CD8-positive, alpha-beta memory T cell (primary cell): ENCODE measurements around the gene TMEM109. TPM values are rescaled to one million over a fixed set of nuclear protein-coding genes. Genes with fewer than 3 reads are reported as not detected.

Experiments
- CTCF ChIA-PET: fragments of 350-600 bp; sonication (Branson Sonifier 250); formaldehyde crosslinking; loops from one replicate; lab custom pipeline; 2021; ENCODE audit warnings: antibody characterized with exemption; lab: Charles Lee
- POLR2A ChIA-PET: fragments of 350-600 bp; sonication (Branson Sonifier 250); formaldehyde crosslinking; loops from one replicate; lab custom pipeline; 2021; ENCODE audit warnings: antibody characterized with exemption; lab: Charles Lee
- DNase-seq, 5 donors: peaks; one replicate each; pipeline versions ENCODE4 v3.0.0 to v3.0.0-alpha.2; 2020 to 2022; ENCODE audit warnings: mixed read lengths in 1 of 5
- H3K27ac ChIP-seq: one replicate; pipeline ENCODE4 v1.7.0; 2013; ENCODE audit warnings: low read depth, mild to moderate bottlenecking, low read length, moderate library complexity
- H3K27me3 ChIP-seq: 2 replicates; pipeline ENCODE4 v1.7.0; 2013; ENCODE audit warnings: low read length, mild to moderate bottlenecking; ENCODE audit not compliant: insufficient read depth, poor library complexity, severe bottlenecking
- H3K36me3 ChIP-seq: 2 replicates; pipeline ENCODE4 v1.7.0; 2013; ENCODE audit warnings: mild to moderate bottlenecking, low read length, moderate library complexity; ENCODE audit not compliant: insufficient read depth
- H3K4me1 ChIP-seq: 2 replicates; pipeline ENCODE4 v1.7.0; 2013; ENCODE audit warnings: mild to moderate bottlenecking, low read length, moderate library complexity; ENCODE audit not compliant: insufficient read depth
- H3K4me3 ChIP-seq: 2 replicates; pipeline ENCODE4 v1.7.0; 2013; ENCODE audit warnings: mild to moderate bottlenecking, low read length
- H3K9me3 ChIP-seq: 2 replicates; pipeline ENCODE4 v1.7.0; 2013; ENCODE audit warnings: mild to moderate bottlenecking, low read length
- H3K27ac Mint-ChIP-seq, 8 donors: one replicate each; pipeline ENCODE4 v1.8.0; 2020 to 2021; ENCODE audit warnings: mixed read lengths in 8 of 8, mild to moderate bottlenecking in 6 of 8, inconsistent platforms in 3 of 8, moderate library complexity in 3 of 8
- H3K27me3 Mint-ChIP-seq, 2 donors: one replicate each; pipeline ENCODE4 v1.8.0; 2020 to 2021; ENCODE audit warnings: mixed read lengths in 2 of 2, mild to moderate bottlenecking in 1 of 2, moderate library complexity in 1 of 2
- H3K36me3 Mint-ChIP-seq, 3 donors: one replicate each; pipeline ENCODE4 v1.8.0; 2020 to 2021; ENCODE audit warnings: mixed read lengths in 3 of 3, inconsistent platforms in 1 of 3, mild to moderate bottlenecking in 1 of 3
- H3K4me1 Mint-ChIP-seq, 3 donors: one replicate each; pipeline ENCODE4 v1.8.0; 2020 to 2021; ENCODE audit warnings: mixed read lengths in 3 of 3, inconsistent platforms in 1 of 3, mild to moderate bottlenecking in 1 of 3
- H3K4me3 Mint-ChIP-seq, 7 donors: one replicate each; pipeline ENCODE4 v1.8.0; 2020 to 2021; ENCODE audit warnings: mixed read lengths in 7 of 7, mild to moderate bottlenecking in 6 of 7, moderate library complexity in 4 of 7, inconsistent platforms in 2 of 7
- H3K9me3 Mint-ChIP-seq, 5 donors: one replicate each; pipeline ENCODE4 v1.8.0; 2020 to 2022; ENCODE audit warnings: mixed read lengths in 5 of 5, mild to moderate bottlenecking in 3 of 5, moderate library complexity in 2 of 5, inconsistent platforms in 1 of 5
- polyA plus RNA-seq: library from polyadenylated mRNA; unstranded; fragments of 300-500 nt; fragmentation: Illumina TruSeq; gene quantifications from one replicate; pipeline ENCODE4 v1.2.3, GENCODE V29; 2021
- total RNA-seq, 2 experiments: library from RNA; stranded (reverse); gene quantifications; one replicate each; pipeline ENCODE4 v1.2.3, GENCODE V29; 2021

TMEM109 gene
- total and polyA plus RNA-seq, 3 experiments from 2014 or later: 144 to 396 (median 147) TPM

- Histone ChIP-seq H3K27ac (no peak overlapping the region), H3K27me3 (no peaks in the 10 kb centered on the region), H3K4me1 (peaks cover 16% of the 10 kb centered on the region), H3K4me3 (no peak overlapping the region), H3K36me3 (no peaks in the 10 kb centered on the region), H3K9me3 (no peaks in the 10 kb centered on the region)
- Mint-ChIP-seq H3K4me1 (peaks cover 10 to 21% (median 13%) of the 10 kb centered on the region in 3 donors), H3K27me3 (peaks cover 19 to 23% of the 10 kb centered on the region in 2 donors), H3K9me3 (no peaks in the 10 kb centered on the region), H3K27ac (peak overlapping the region in 1 of 8 donors; percentile 37), H3K4me3 (no peak overlapping the region), H3K36me3 (no peaks in the 10 kb centered on the region)
- DNase-seq: no peak
- POLR2A ChIA-PET: no interaction called here
- CTCF ChIA-PET: interaction anchor here (0.9 to 1.4 kb wide), 4 partner anchors 11 to 136 kb away, joined by 3 to 4 read pairs (median 4); no protein-coding TSS in a partner anchor
Observed at GRCh38 chr11:60953781-60954180, 39.8 kb downstream of the TMEM109 start.

- DNase-seq: no peak
- H3K36me3 Mint-ChIP-seq: no peaks in the 10 kb centered on the region
Observed at GRCh38 chr11:60954421-60954820, 40.5 kb downstream of the TMEM109 start.

GRCh38 chr11:60955571-60955970 is 41.6 kb downstream of the TMEM109 start:
- ChIA-PET CTCF (interaction anchor here (1.9 kb wide), 1 partner anchor 16 kb away, joined by 4 read pairs; the partner anchor contains the start of gene CD6), POLR2A (no interaction called here)
- DNase-seq: no peak
- Mint-ChIP-seq H3K36me3 (no peaks in the 10 kb centered on the region), H3K9me3 (no peaks in the 10 kb centered on the region), H3K27ac (peak overlapping the region in 1 of 8 donors; percentile 26), H3K4me3 (no peak overlapping the region), H3K4me1 (peaks cover 10 to 17% (median 13%) of the 10 kb centered on the region in 3 donors), H3K27me3 (peaks cover 16% of the 10 kb centered on the region in 2 donors)
- H3K9me3 ChIP-seq: no peaks in the 10 kb centered on the region
- H3K27me3 ChIP-seq: no peaks in the 10 kb centered on the region
- no peaks in the 10 kb centered on the region for H3K36me3 ChIP-seq
- H3K4me3 ChIP-seq: no peak overlapping the region
- H3K4me1 ChIP-seq: peaks cover 9% of the 10 kb centered on the region
- no peak overlapping the region for H3K27ac ChIP-seq

More at GRCh38 chr11:60954421-60954820, 40.5 kb downstream of the TMEM109 start:
- Histone ChIP-seq H3K9me3 (no peaks in the 10 kb centered on the region), H3K27ac (no peak overlapping the region), H3K36me3 (no peaks in the 10 kb centered on the region), H3K4me1 (peaks cover 16% of the 10 kb centered on the region), H3K27me3 (no peaks in the 10 kb centered on the region), H3K4me3 (no peak overlapping the region)
- POLR2A ChIA-PET: no interaction called here
- no peak overlapping the region for H3K4me3 Mint-ChIP-seq
- peaks cover 18 to 22% of the 10 kb centered on the region in 2 donors for H3K27me3 Mint-ChIP-seq
- no peaks in the 10 kb centered on the region for H3K9me3 Mint-ChIP-seq
- peaks cover 10 to 21% (median 13%) of the 10 kb centered on the region in 3 donors for H3K4me1 Mint-ChIP-seq
- CTCF ChIA-PET: interaction anchor here (1.3 to 1.9 kb wide), 3 partner anchors 11 to 17 kb away, joined by 4 read pairs; partner anchors contain the start of gene CD6
- no peak overlapping the region for H3K27ac Mint-ChIP-seq

DNA sequence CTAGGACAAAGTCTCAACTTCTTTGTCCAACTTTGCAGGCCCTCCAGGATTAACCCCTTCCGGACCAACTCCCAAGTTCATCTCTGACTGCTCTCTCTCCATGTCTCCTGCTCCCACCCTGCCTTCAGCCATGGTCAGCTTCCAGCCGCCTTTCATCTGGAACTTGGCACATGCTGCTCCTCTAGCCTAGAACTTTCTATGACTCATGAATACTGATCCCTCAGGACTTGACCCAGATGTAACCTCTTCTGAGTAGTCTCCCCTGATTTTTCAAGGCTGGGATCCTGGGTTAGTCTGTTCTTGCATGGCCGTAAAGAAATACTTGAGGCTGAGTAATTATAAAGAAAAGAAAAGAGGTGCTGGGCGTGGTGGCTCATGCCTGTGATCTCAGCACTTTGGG is 43.2 kb downstream of the TMEM109 start:
- no peaks in the 10 kb centered on the region for H3K36me3 ChIP-seq
- no peak overlapping the region for H3K4me3 ChIP-seq
- H3K9me3 Mint-ChIP-seq: no peaks in the 10 kb centered on the region
- no peaks in the 10 kb centered on the region for H3K9me3 ChIP-seq
- H3K27ac ChIP-seq: no peak overlapping the region
- peaks cover 9% of the 10 kb centered on the region in 3 donors for H3K4me1 Mint-ChIP-seq
- H3K27ac Mint-ChIP-seq: peak overlapping the region in 2 of 8 donors; percentile 19 to 35
- CTCF ChIA-PET: interaction anchor here (0.7 kb wide), 1 partner anchor 231 kb away, joined by 3 read pairs; no protein-coding TSS in a partner anchor
- POLR2A ChIA-PET: no interaction called here
- H3K27me3 ChIP-seq: no peaks in the 10 kb centered on the region
- peaks cover 13 to 19% of the 10 kb centered on the region in 2 donors for H3K27me3 Mint-ChIP-seq
- H3K4me3 Mint-ChIP-seq: no peak overlapping the region
- no peaks in the 10 kb centered on the region for H3K36me3 Mint-ChIP-seq
- DNase-seq: no peak
- H3K4me1 ChIP-seq: peaks cover 8% of the 10 kb centered on the region

DNA sequence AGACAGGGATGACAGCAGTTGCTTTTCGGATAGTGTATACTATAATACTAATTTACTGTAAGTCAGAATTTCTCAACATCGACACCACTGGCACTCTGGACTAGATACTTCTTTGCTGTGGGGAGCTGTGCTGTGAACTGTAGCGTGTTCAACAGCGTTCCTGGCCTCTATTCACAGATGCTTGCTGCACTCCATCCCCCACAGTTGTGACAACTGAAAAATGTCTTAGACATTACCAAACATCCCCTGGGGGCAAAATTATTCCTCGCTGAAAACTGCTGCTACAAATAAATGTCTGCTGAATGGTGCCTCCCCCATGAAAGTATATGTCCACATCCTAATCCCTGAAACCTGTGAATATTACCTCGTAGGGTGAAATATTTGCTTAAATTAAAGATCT is 45.5 kb downstream of the TMEM109 start:
- Mint-ChIP-seq H3K27ac (no peak overlapping the region), H3K4me1 (no peaks in the 10 kb centered on the region), H3K4me3 (no peak overlapping the region), H3K9me3 (no peaks in the 10 kb centered on the region), H3K36me3 (no peaks in the 10 kb centered on the region), H3K27me3 (peaks cover 8 to 13% of the 10 kb centered on the region in 2 donors)
- ChIA-PET POLR2A (no interaction called here), CTCF (interaction anchor here (1.9 kb wide), 1 partner anchor 10 kb away, joined by 5 read pairs; no protein-coding TSS in a partner anchor)
- Histone ChIP-seq H3K27me3 (no peaks in the 10 kb centered on the region), H3K4me1 (no peaks in the 10 kb centered on the region), H3K36me3 (no peaks in the 10 kb centered on the region), H3K9me3 (no peaks in the 10 kb centered on the region), H3K27ac (no peak overlapping the region), H3K4me3 (no peak overlapping the region)
- DNase-seq: no peak

DNA sequence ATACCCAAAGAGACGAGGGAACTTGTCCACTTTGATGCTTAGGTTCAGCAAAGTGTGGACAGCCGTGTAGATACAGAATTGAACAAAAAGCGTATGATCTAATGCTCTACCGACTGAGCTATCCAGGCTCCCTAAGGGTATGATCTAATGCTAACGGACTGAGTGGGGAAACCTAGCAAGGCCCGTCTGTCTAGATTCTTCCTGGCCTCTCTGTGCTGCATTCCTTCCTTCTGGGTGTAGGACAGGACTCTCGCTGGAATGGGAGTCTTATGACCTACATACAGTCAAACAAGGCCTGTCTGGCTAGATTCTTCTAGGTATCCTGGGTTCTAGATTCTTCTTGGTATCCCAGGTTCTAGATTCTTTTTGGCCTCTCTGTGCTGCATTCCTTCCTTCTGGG is 46.4 kb downstream of the TMEM109 start:
- no peaks in the 10 kb centered on the region for H3K36me3 Mint-ChIP-seq
- H3K27me3 Mint-ChIP-seq: peaks cover 8 to 13% of the 10 kb centered on the region in 2 donors
- H3K4me3 Mint-ChIP-seq: no peak overlapping the region
- H3K27me3 ChIP-seq: no peaks in the 10 kb centered on the region
- CTCF ChIA-PET: interaction anchor here (1.9 kb wide), 1 partner anchor 10 kb away, joined by 5 read pairs; no protein-coding TSS in a partner anchor
- DNase-seq: no peak
- H3K4me3 ChIP-seq: no peak overlapping the region
- H3K27ac ChIP-seq: no peak overlapping the region
- POLR2A ChIA-PET: interaction anchor here (0.6 kb wide), 1 partner anchor 121 kb away, joined by 3 read pairs; no protein-coding TSS in a partner anchor
- H3K4me1 ChIP-seq: no peaks in the 10 kb centered on the region
- H3K4me1 Mint-ChIP-seq: no peaks in the 10 kb centered on the region
- H3K36me3 ChIP-seq: no peaks in the 10 kb centered on the region
- H3K27ac Mint-ChIP-seq: no peak overlapping the region
- H3K9me3 Mint-ChIP-seq: no peaks in the 10 kb centered on the region
- H3K9me3 ChIP-seq: no peaks in the 10 kb centered on the region

DNA sequence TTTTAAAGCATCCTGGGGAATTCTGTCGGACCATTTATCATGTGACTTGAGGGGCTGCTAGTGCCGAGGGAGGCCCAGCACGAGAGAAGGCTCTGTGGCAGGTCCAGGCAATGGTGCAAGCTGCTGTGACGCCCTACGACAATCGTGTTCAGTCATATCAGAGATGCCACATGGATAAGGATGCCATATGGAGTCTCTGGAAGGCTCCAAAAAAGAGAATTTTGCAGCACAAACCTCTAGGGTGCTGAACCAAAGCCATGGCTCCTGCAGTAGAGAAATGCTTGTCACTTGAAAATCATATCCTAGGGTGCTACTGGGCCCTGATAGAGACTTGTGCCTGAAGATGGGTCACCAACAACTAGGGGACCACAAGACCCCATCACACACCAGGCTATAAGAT is 50.8 kb downstream of the TMEM109 start:
- H3K4me3 Mint-ChIP-seq: no peak overlapping the region
- Histone ChIP-seq H3K9me3 (no peaks in the 10 kb centered on the region), H3K36me3 (no peaks in the 10 kb centered on the region), H3K4me3 (no peak overlapping the region), H3K4me1 (no peaks in the 10 kb centered on the region), H3K27ac (no peak overlapping the region), H3K27me3 (no peaks in the 10 kb centered on the region)
- H3K27ac Mint-ChIP-seq: no peak overlapping the region
- POLR2A ChIA-PET: no interaction called here
- peaks cover 0 to 4% (median 2%) of the 10 kb centered on the region in 3 donors for H3K36me3 Mint-ChIP-seq
- CTCF ChIA-PET: interaction anchor here (1.5 kb wide), 1 partner anchor 161 kb away, joined by 4 read pairs; no protein-coding TSS in a partner anchor
- peaks cover 8 to 9% of the 10 kb centered on the region in 2 donors for H3K27me3 Mint-ChIP-seq
- H3K4me1 Mint-ChIP-seq: no peaks in the 10 kb centered on the region
- peaks cover 0 to 2% (median 0%) of the 10 kb centered on the region in 5 donors for H3K9me3 Mint-ChIP-seq
- no peak for DNase-seq

GRCh38 chr11:60966890-60967289 is 52.9 kb downstream of the TMEM109 start:
- Mint-ChIP-seq H3K4me3 (no peak overlapping the region), H3K27me3 (peaks cover 0 to 3% of the 10 kb centered on the region in 2 donors), H3K36me3 (peaks cover 2 to 4% (median 4%) of the 10 kb centered on the region in 3 donors), H3K4me1 (peaks cover 16 to 17% (median 16%) of the 10 kb centered on the region in 3 donors), H3K27ac (no peak overlapping the region), H3K9me3 (peaks cover 0 to 2% (median 0%) of the 10 kb centered on the region in 5 donors)
- Histone ChIP-seq H3K4me3 (no peak overlapping the region), H3K27me3 (no peaks in the 10 kb centered on the region), H3K36me3 (no peaks in the 10 kb centered on the region), H3K27ac (no peak overlapping the region), H3K9me3 (no peaks in the 10 kb centered on the region), H3K4me1 (peaks cover 14% of the 10 kb centered on the region)
- ChIA-PET POLR2A (interaction anchor here (0.6 to 1.6 kb wide), 2 partner anchors 114 to 162 kb away, joined by 3 read pairs; no protein-coding TSS in a partner anchor), CTCF (interaction anchor here (1.0 to 2.5 kb wide), 3 partner anchors 10 to 220 kb away, joined by 3 to 7 read pairs (median 3); no protein-coding TSS in a partner anchor)
- no peak for DNase-seq
